A673 (cell line): ENCODE results near the gene GIMAP2. TPM values are rescaled to one million over a fixed set of nuclear protein-coding genes. Genes with fewer than 3 reads are reported as not detected.

Experiments used
- BruUV-seq: library from RNA; stranded (reverse); fragments of 400-500 nt; replicated peaks from 2 replicates; lab custom pipeline; 2021; lab: Mats Ljungman, UMichigan
- CTCF ChIA-PET: fragments of 300-600 bp; sonication (Branson Sonifier 250); formaldehyde crosslinking; loops from one replicate; lab custom pipeline; 2022; ENCODE audit warnings: antibody characterized with exemption; lab: Charles Lee
- POLR2A ChIA-PET: fragments of 300-600 bp; sonication (Branson Sonifier 250); formaldehyde crosslinking; loops from one replicate; lab custom pipeline; 2022; ENCODE audit warnings: antibody characterized with exemption; ENCODE audit not compliant: low non-redundant PET; lab: Charles Lee
- DNase-seq: peaks from one replicate; pipeline ENCODE4 v3.0.0-alpha.2; 2015; ENCODE audit warnings: low spot score
- H3K27ac ChIP-seq: fragments of 200-600 bp; sonication (generic); 2 replicates; pipeline ENCODE4 v1.5.1; 2016; ENCODE audit warnings: mixed run types, low read depth, mild to moderate bottlenecking, mixed read lengths, antibody characterized with exemption, low read length; ENCODE audit not compliant: poor library complexity, severe bottlenecking
- H3K27me3 ChIP-seq: fragments of 200-600 bp; sonication (generic); replicated peaks from 2 replicates; pipeline ENCODE4 v1.6.1; 2017; ENCODE audit warnings: mixed run types, low read depth, mild to moderate bottlenecking, mixed read lengths, antibody characterized with exemption, low read length; ENCODE audit not compliant: insufficient read depth, poor library complexity
- H3K36me3 ChIP-seq: fragments of 200-600 bp; sonication (generic); 2 replicates; pipeline ENCODE4 v1.6.1; 2016; ENCODE audit warnings: mixed run types, mild to moderate bottlenecking, mixed read lengths, antibody characterized with exemption, low read length; ENCODE audit not compliant: insufficient read depth, poor library complexity, severe bottlenecking
- H3K4me1 ChIP-seq: fragments of 200-600 bp; sonication (generic); 2 replicates; pipeline ENCODE4 v1.6.1; 2017; ENCODE audit warnings: mixed run types, mild to moderate bottlenecking, mixed read lengths, antibody characterized with exemption, low read length; ENCODE audit not compliant: insufficient read depth, poor library complexity, severe bottlenecking
- H3K4me3 ChIP-seq: fragments of 200-600 bp; sonication (generic); 2 replicates; pipeline ENCODE4 v1.5.1; 2016; ENCODE audit warnings: low read depth, mixed run types, mild to moderate bottlenecking, mixed read lengths, low read length; ENCODE audit not compliant: poor library complexity, severe bottlenecking
- H3K9me3 ChIP-seq: fragments of 200-600 bp; sonication (generic); 2 replicates; pipeline ENCODE4 v1.6.1; 2016; ENCODE audit warnings: mixed run types, low read depth, mild to moderate bottlenecking, mixed read lengths, antibody characterized with exemption, low read length; ENCODE audit not compliant: poor library complexity, severe bottlenecking
- EZH2 ChIP-seq: fragments of 200-600 bp; sonication (generic); IDR thresholded peaks from 2 replicates; pipeline ENCODE4 v1.6.1; 2017; ENCODE audit warnings: borderline replicate concordance, low read depth, mild to moderate bottlenecking, mixed read lengths, antibody characterized with exemption, low read length; ENCODE audit not compliant: poor library complexity, severe bottlenecking
- intact Hi-C: fragments of 100-400 bp; cut with micrococcal nuclease; formaldehyde crosslinking; loops from one replicate; pipeline ENCODE4 v1.10.0; 2022; ENCODE audit not compliant: unreplicated experiment
- total RNA-seq: library from RNA; stranded (reverse); gene quantifications from 2 replicates; pipeline ENCODE4 v1.2.3, GENCODE V29; 2021
- TF ChIP-seq, protein P1 (sequence below): fragments of 300-800, 200-600 bp; sonication (generic); conservative IDR thresholded peaks from 2 replicates; pipeline ENCODE4 v1.5.1; 2017; ENCODE audit warnings: low read depth, mild to moderate bottlenecking, antibody characterized with exemption, low read length, moderate library complexity, mixed read lengths

The GIMAP2 gene
- total RNA-seq, 1 experiment from 2014 or later: 4.3 TPM

DNA sequence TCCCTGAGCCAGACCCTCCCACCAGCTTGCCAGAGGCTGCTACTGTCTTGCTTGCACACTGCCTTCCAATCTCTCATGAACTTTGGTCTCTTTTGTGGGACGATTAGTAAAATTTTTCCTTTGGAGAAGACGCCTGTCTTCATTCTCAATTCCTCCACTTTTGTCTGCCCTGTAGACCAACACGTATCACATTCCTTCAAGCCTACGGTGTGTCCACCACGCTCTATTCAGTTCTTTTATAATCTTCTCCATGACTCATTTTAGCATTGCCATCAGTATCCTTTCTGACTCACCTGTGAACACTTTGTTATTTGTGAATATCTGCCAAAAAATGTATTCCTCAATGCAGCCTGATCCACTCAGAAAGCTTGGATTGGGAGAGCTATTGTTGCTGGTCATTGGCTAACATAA, 53.1 kb downstream of the GIMAP2 start:
- H3K9me3 ChIP-seq: no peaks in the 10 kb centered on the region
- H3K27me3 ChIP-seq: no peaks in the 10 kb centered on the region
- no peak overlapping the region for H3K4me3 ChIP-seq
- intact Hi-C loops: no loop called here
- H3K36me3 ChIP-seq: no peaks in the 10 kb centered on the region
- H3K4me1 ChIP-seq: no peaks in the 10 kb centered on the region
- no peak for TF ChIP-seq EZH2
- TF ChIP-seq, protein P1, sequence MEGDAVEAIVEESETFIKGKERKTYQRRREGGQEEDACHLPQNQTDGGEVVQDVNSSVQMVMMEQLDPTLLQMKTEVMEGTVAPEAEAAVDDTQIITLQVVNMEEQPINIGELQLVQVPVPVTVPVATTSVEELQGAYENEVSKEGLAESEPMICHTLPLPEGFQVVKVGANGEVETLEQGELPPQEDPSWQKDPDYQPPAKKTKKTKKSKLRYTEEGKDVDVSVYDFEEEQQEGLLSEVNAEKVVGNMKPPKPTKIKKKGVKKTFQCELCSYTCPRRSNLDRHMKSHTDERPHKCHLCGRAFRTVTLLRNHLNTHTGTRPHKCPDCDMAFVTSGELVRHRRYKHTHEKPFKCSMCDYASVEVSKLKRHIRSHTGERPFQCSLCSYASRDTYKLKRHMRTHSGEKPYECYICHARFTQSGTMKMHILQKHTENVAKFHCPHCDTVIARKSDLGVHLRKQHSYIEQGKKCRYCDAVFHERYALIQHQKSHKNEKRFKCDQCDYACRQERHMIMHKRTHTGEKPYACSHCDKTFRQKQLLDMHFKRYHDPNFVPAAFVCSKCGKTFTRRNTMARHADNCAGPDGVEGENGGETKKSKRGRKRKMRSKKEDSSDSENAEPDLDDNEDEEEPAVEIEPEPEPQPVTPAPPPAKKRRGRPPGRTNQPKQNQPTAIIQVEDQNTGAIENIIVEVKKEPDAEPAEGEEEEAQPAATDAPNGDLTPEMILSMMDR: no peak
- ChIA-PET CTCF (no interaction called here), POLR2A (no interaction called here)
- no peak overlapping the region for H3K27ac ChIP-seq
- BruUV-seq: no TSS peak
- no peak for DNase-seq

DNA sequence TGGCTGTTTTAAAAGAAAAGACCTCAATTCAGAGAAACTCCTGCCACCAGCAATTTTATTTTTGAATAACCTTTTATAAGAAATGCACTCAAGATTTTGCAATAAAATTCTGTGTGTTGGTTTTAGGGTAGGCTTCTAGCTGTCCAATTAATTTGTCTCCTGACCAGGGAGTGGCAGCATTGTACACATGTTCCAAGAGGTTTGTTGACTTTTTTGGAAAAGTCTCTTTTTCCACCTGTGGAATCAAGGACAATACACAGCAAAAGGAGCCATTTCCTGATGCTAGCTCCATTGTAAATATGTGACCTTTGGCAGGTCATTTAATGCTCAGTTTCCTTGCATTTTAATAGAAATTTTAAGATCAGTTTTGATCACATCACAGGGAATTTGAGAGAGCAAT, 53.5 kb downstream of the GIMAP2 start:
- intact Hi-C loops: no loop called here

DNA sequence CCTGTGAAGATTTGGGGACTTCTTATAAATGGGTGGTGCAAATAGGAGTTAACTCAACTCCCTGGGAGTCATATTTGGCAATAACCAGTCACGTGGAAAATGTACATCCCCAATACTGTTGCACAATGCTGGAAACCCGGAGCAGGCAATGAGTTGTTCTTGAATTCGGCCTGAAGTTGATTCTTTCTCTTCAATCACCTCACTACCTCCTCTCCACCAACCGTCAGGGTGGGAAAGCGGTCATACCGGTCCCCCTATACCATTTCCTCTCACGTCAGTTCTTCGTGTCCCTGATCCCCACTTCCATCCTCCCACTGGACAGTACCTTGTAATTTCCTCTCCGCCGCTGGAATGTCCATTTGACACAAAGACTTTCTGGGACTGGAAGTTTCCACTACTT, 54.5 kb downstream of the GIMAP2 start:
- ChIA-PET POLR2A (no interaction called here), CTCF (no interaction called here)
- intact Hi-C loops: no loop called here
- Histone ChIP-seq H3K27ac (no peak overlapping the region), H3K4me3 (no peak overlapping the region), H3K36me3 (no peaks in the 10 kb centered on the region), H3K4me1 (no peaks in the 10 kb centered on the region), H3K9me3 (no peaks in the 10 kb centered on the region), H3K27me3 (no peaks in the 10 kb centered on the region)
- TF ChIP-seq EZH2: no peak
- TF ChIP-seq, protein P1: no peak
- no peak for DNase-seq
- BruUV-seq: no TSS peak

More for the DNA sequence above, 53.5 kb downstream of the GIMAP2 start:
- no TSS peak for BruUV-seq
- TF ChIP-seq, protein P1: peak; percentile 35; the same call in 1 of the 2 replicates
- TF ChIP-seq EZH2: no peak
- Histone ChIP-seq H3K9me3 (no peaks in the 10 kb centered on the region), H3K4me3 (no peak overlapping the region), H3K36me3 (no peaks in the 10 kb centered on the region), H3K27ac (no peak overlapping the region), H3K4me1 (no peaks in the 10 kb centered on the region), H3K27me3 (no peaks in the 10 kb centered on the region)
- POLR2A ChIA-PET: no interaction called here
- DNase-seq: no peak
- CTCF ChIA-PET: no interaction called here
